ENCODE results near the gene CISD2.
"Not testable (repeated sequence)": the region's sequence is repeated elsewhere in the genome, so short reads cannot be mapped to it uniquely, and the experiment has no call there.

The CISD2 gene

GRCh38 chr4:102868153-102868780 lies 525 bp upstream of the CISD2 start:
- H3K27ac ChIP-seq = peak overlapping the region; percentile 84
- TF ChIP-seq ZFX (IDR thresholded peaks at IDR 0.05) (no peak; the same call in 1 of the 2 replicates), CTCF (conservative IDR thresholded peaks at IDR 0.05) (no peak)

GRCh38 chr4:102869569-102870197 lies 891 bp downstream of the CISD2 start:
- H3K27ac ChIP-seq = peak overlapping the region; percentile 84
- TF ChIP-seq ZFX (IDR thresholded peaks at IDR 0.05) = no peak
- no peak for TF ChIP-seq CTCF (conservative IDR thresholded peaks at IDR 0.05)

- no peak overlapping the region for H3K27ac ChIP-seq
- TF ChIP-seq ZFX (IDR thresholded peaks at IDR 0.05) (no peak), CTCF (conservative IDR thresholded peaks at IDR 0.05) (no peak)
Observed at GRCh38 chr4:102871772-102872171, 3.0 kb downstream of the CISD2 start.

GRCh38 chr4:102877477-102878106 lies 8.8 kb downstream of the CISD2 start:
- H3K27ac ChIP-seq = peak overlapping the region; percentile 14; the same call in 1 of the 2 replicates

GRCh38 chr4:102878349-102878748 lies 9.6 kb downstream of the CISD2 start:
- H3K27ac ChIP-seq = peak overlapping the region; percentile 14; the same call in 1 of the 2 replicates

GRCh38 chr4:102878901-102879300 lies 10.1 kb downstream of the CISD2 start:
- H3K27ac ChIP-seq = no peak overlapping the region
- TF ChIP-seq CTCF (conservative IDR thresholded peaks at IDR 0.05) (no peak), ZFX (IDR thresholded peaks at IDR 0.05) (no peak)

GRCh38 chr4:102881343-102881742 lies 12.6 kb downstream of the CISD2 start:
- TF ChIP-seq ZFX (IDR thresholded peaks at IDR 0.05) (no peak), CTCF (conservative IDR thresholded peaks at IDR 0.05) (no peak)
- H3K27ac ChIP-seq = no peak overlapping the region

- TF ChIP-seq ZFX (IDR thresholded peaks at IDR 0.05) (no peak), CTCF (conservative IDR thresholded peaks at IDR 0.05) (no peak)
- H3K27ac ChIP-seq = no peak overlapping the region
Observed at GRCh38 chr4:102883278-102883677, 14.5 kb downstream of the CISD2 start.

- H3K27ac ChIP-seq = not testable (repeated sequence)
Observed at GRCh38 chr4:102888570-102888969, 19.8 kb downstream of the CISD2 start.

GRCh38 chr4:102889866-102890265 lies 21.1 kb downstream of the CISD2 start:
- not testable (repeated sequence) for H3K27ac ChIP-seq

GRCh38 chr4:102896547-102896946 lies 27.8 kb downstream of the CISD2 start:
- H3K27ac ChIP-seq = not testable (repeated sequence)

- not testable (repeated sequence) for H3K27ac ChIP-seq
Observed at GRCh38 chr4:102897610-102898009, 28.8 kb downstream of the CISD2 start.
